ENCODE results near the gene VPS4A. TPM values are rescaled to one million over a fixed set of nuclear protein-coding genes. Genes with fewer than 3 reads are reported as not detected.
A peak's percentile ranks its signal among the peaks of the same experiment; 100 is the strongest.

The VPS4A gene
- polyA plus RNA-seq, 1 of the 3 experiments (the other 2 are of a cell fraction) = 20.8 TPM

- no peak for TF ChIP-seq RAD21 (IDR thresholded peaks at IDR 0.05; ENCODE audit: low read length)
Measured at GRCh38 chr16:69277413-69277812, 33.7 kb upstream of the VPS4A start (continued).

GRCh38 chr16:69283851-69284250, 27.3 kb upstream of the VPS4A start:
- no peak overlapping the region for H3K9ac ChIP-seq
- CTCF ChIA-PET = interaction anchor here (0.8 to 8.1 kb wide), 3 partner anchors 112 to 141 kb away, joined by 3 to 95 read pairs (median 3); no protein-coding TSS in a partner anchor
- no peaks in the 10 kb centered on the region for H3F3A ChIP-seq (replicated peaks; ENCODE audit: insufficient read depth)
- WGBS (ENCODE audit: low lambda C conversion rate) = 88% methylated on average over 4 of the region's 4 CpGs
- H3K4me1 ChIP-seq (ENCODE audit: control insufficient read depth in 1 of 2, insufficient read depth in 2 of 2, low read depth in 1 of 2, low read length in 1 of 2) = peaks cover 0 to 5% of the 10 kb centered on the region in 2 experiments; a peak in 1 of 4 replicates
- POLR2A ChIA-PET = no interaction called here
- no peak for DNase-seq
- no peaks in the 10 kb centered on the region for H4K20me1 ChIP-seq (ENCODE audit: insufficient read depth)
- H3K9me3 ChIP-seq = no peaks in the 10 kb centered on the region
- TF ChIP-seq IRF3 (IDR thresholded peaks at IDR 0.05; ENCODE audit: low read depth, low read length) (no peak), TAF1 (IDR thresholded peaks at IDR 0.05; ENCODE audit: borderline replicate concordance, low read depth, low read length) (no peak), GABPA (IDR thresholded peaks at IDR 0.05; ENCODE audit: low read depth) (no peak), RAD21 (IDR thresholded peaks at IDR 0.05; ENCODE audit: low read length) (no peak), TEAD4 (IDR thresholded peaks at IDR 0.05; ENCODE audit: borderline replicate concordance, insufficient read depth) (no peak), RCOR1 (IDR thresholded peaks at IDR 0.05; ENCODE audit: low read length) (no peak), MAX (IDR thresholded peaks at IDR 0.05; ENCODE audit: low read depth) (no peak)
- H3K36me3 ChIP-seq (replicated peaks in 1 of 2; ENCODE audit: control insufficient read depth in 1 of 2, insufficient read depth in 2 of 2, low read length in 1 of 2) = peaks cover 0 to 28% of the 10 kb centered on the region in 2 experiments
- H3K79me2 ChIP-seq (ENCODE audit: insufficient read depth) = peaks cover 43% of the 10 kb centered on the region
- no peak overlapping the region for H3K27ac ChIP-seq (ENCODE audit: low read depth in 2 of 2, low read length in 1 of 2)
- H3K4me2 ChIP-seq = no peak overlapping the region
- H3K27me3 ChIP-seq (ENCODE audit: insufficient read depth) = no peaks in the 10 kb centered on the region
- H2AFZ ChIP-seq (ENCODE audit: low read depth) = no peak overlapping the region
- no peaks in the 10 kb centered on the region for H3K9me2 ChIP-seq
- H3K4me3 ChIP-seq (ENCODE audit: low read depth in 2 of 2, low read length in 1 of 2) = no peak overlapping the region

- DNase-seq = no peak
- Histone ChIP-seq H3K4me2 (no peak overlapping the region), H3K36me3 (replicated peaks in 1 of 2; ENCODE audit: control insufficient read depth in 1 of 2, insufficient read depth in 2 of 2, low read length in 1 of 2) (peaks cover 0 to 32% of the 10 kb centered on the region in 2 experiments), H2AFZ (ENCODE audit: low read depth) (no peak overlapping the region), H3K4me3 (ENCODE audit: low read depth in 2 of 2, low read length in 1 of 2) (no peak overlapping the region), H4K20me1 (ENCODE audit: insufficient read depth) (no peaks in the 10 kb centered on the region), H3F3A (replicated peaks; ENCODE audit: insufficient read depth) (no peaks in the 10 kb centered on the region), H3K27ac (ENCODE audit: low read depth in 2 of 2, low read length in 1 of 2) (0 out of 4 replicates have a peak overlapping the region, but pooled peaks of 1 of the 2 experiments have one; percentile 17), H3K9me2 (no peaks in the 10 kb centered on the region), H3K27me3 (ENCODE audit: insufficient read depth) (no peaks in the 10 kb centered on the region), H3K4me1 (ENCODE audit: control insufficient read depth in 1 of 2, insufficient read depth in 2 of 2, low read depth in 1 of 2, low read length in 1 of 2) (peaks cover 0 to 5% of the 10 kb centered on the region in 2 experiments; a peak in 1 of 4 replicates), H3K9ac (no peak overlapping the region), H3K79me2 (ENCODE audit: insufficient read depth) (peaks cover 33% of the 10 kb centered on the region), H3K9me3 (no peaks in the 10 kb centered on the region)
- no peak for TF ChIP-seq RFX5 (IDR thresholded peaks at IDR 0.05; ENCODE audit: low read length)
- TF ChIP-seq CTCF (IDR thresholded peaks at IDR 0.05) = no peak
- POLR2A ChIA-PET = no interaction called here
- 71% methylated on average over 4 of the region's 4 CpGs for WGBS (ENCODE audit: low lambda C conversion rate)
- CTCF ChIA-PET = interaction anchor here (1.0 to 8.1 kb wide), 7 partner anchors 23 to 383 kb away, joined by 3 to 95 read pairs (median 5); partner anchors contain the start of gene SNTB2
Measured at GRCh38 chr16:69285240-69285639, 25.9 kb upstream of the VPS4A start.
